MM.1S (cell line): ENCODE measurements around the gene CT45A9.
"Not testable (repeated sequence)": the region's sequence is repeated elsewhere in the genome, so short reads cannot be mapped to it uniquely, and the experiment has no call there.

Experiments used
- DNase-seq: peaks from one replicate; pipeline ENCODE4 v3.0.0-alpha.2; 2015
- H2AFZ ChIP-seq: fragments of 300-600 bp; sonication (generic); 2 replicates; pipeline ENCODE4 v1.6.0; 2016; ENCODE audit warnings: antibody characterized with exemption, low read length
- H3F3A ChIP-seq: fragments of 300-600 bp; sonication (generic); 2 replicates; pipeline ENCODE4 v1.6.1; 2016; ENCODE audit warnings: mild to moderate bottlenecking, antibody characterized with exemption, low read length, moderate library complexity, mixed read lengths; ENCODE audit not compliant: insufficient read depth
- H3K27ac ChIP-seq: fragments of 300-600 bp; sonication (generic); 2 replicates; pipeline ENCODE4 v1.5.1; 2016; ENCODE audit warnings: mild to moderate bottlenecking, low read length
- H3K27me3 ChIP-seq: fragments of 300-600 bp; sonication (generic); replicated peaks from 2 replicates; pipeline ENCODE4 v1.6.0; 2016; ENCODE audit warnings: low read length; ENCODE audit not compliant: insufficient read depth
- H3K36me3 ChIP-seq: fragments of 300-600 bp; sonication (generic); replicated peaks from 2 replicates; pipeline ENCODE4 v1.6.1; 2016; ENCODE audit warnings: mild to moderate bottlenecking, low read length, mixed read lengths; ENCODE audit not compliant: insufficient read depth
- H3K4me1 ChIP-seq: fragments of 300-600 bp; sonication (generic); 2 replicates; pipeline ENCODE4 v1.6.1; 2016; ENCODE audit warnings: low read length, mixed read lengths
- H3K4me2 ChIP-seq: fragments of 300-600 bp; sonication (generic); 2 replicates; pipeline ENCODE4 v1.6.0; 2016; ENCODE audit warnings: low read depth, low read length
- H3K4me3 ChIP-seq: fragments of 300-600 bp; sonication (generic); 2 replicates; pipeline ENCODE4 v1.5.1; 2016; ENCODE audit warnings: low read length, mixed read lengths
- H3K79me2 ChIP-seq: fragments of 300-600 bp; sonication (generic); 2 replicates; pipeline ENCODE4 v1.6.1; 2016; ENCODE audit warnings: mixed run types, low read length, mixed read lengths
- H3K9ac ChIP-seq: fragments of 300-600 bp; sonication (generic); 2 replicates; pipeline ENCODE4 v1.6.1; 2016; ENCODE audit warnings: low read length, mixed read lengths
- H3K9me2 ChIP-seq: fragments of 300-600 bp; sonication (generic); replicated peaks from 2 replicates; pipeline ENCODE4 v1.6.1; 2016; ENCODE audit warnings: mild to moderate bottlenecking, low read length, mixed read lengths; ENCODE audit not compliant: insufficient read depth
- H3K9me3 ChIP-seq: fragments of 300-600 bp; sonication (generic); replicated peaks from 2 replicates; pipeline ENCODE4 v1.6.1; 2016; ENCODE audit warnings: mild to moderate bottlenecking, low read length, mixed read lengths; ENCODE audit not compliant: insufficient read depth
- H4K20me1 ChIP-seq: fragments of 300-600 bp; sonication (generic); 2 replicates; pipeline ENCODE4 v1.6.1; 2016; ENCODE audit warnings: mild to moderate bottlenecking, low read length, moderate library complexity, mixed read lengths; ENCODE audit not compliant: insufficient read depth
- EZH2 ChIP-seq: fragments of 300-600 bp; sonication (generic); optimal IDR thresholded peaks from 2 replicates; pipeline ENCODE3; 2017; ENCODE audit warnings: low read depth, mild to moderate bottlenecking, antibody characterized with exemption, low read length, mixed read lengths
- EZH2phosphoT487 ChIP-seq: fragments of 300-600 bp; sonication (generic); IDR thresholded peaks from 2 replicates; pipeline ENCODE4 v1.6.1; 2018; ENCODE audit warnings: antibody characterized with exemption, low read length
- TF ChIP-seq, protein P1 (sequence below): fragments of 300-600 bp; sonication (generic); IDR thresholded peaks from 2 replicates; pipeline ENCODE4 v1.5.1; 2016; ENCODE audit warnings: antibody characterized with exemption, low read length, mixed read lengths

Gene CT45A9, protein sequence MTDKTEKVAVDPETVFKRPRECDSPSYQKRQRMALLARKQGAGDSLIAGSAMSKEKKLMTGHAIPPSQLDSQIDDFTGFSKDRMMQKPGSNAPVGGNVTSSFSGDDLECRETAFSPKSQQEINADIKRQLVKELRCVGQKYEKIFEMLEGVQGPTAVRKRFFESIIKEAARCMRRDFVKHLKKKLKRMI

DNA sequence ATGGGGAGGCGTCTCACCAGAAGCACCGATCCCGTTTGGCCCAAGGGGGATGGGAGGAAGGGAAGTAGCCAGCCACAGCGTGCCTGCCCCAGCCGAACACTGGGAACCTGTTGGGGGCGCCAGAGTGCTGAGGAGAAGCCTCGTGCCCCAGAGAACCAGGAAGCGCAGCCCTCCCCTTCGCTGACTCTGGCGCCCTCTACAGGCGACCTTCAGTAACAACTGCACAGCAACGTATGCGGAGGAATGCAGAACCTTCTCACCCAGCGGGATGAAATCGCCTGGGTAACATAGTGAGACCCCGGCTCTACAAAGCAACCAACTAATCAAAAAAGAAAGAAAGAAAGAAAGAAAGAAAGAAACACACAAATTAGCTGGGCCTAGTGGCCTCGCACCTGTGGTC, at the start of gene CT45A9:
Gene CT45A9, minus strand, starts transcription at position 101 of the 400 bp plus-strand sequence. CDS start 3,751 bp downstream, outside the sequence.
- H3K4me3 ChIP-seq, H3K27me3 ChIP-seq, H3K9me2 ChIP-seq, H3K9ac ChIP-seq, H3K36me3 ChIP-seq, H3F3A ChIP-seq, H3K4me1 ChIP-seq, H3K9me3 ChIP-seq, H4K20me1 ChIP-seq, DNase-seq, H3K27ac ChIP-seq, H2AFZ ChIP-seq, H3K79me2 ChIP-seq, H3K4me2 ChIP-seq: not testable (repeated sequence)

DNA sequence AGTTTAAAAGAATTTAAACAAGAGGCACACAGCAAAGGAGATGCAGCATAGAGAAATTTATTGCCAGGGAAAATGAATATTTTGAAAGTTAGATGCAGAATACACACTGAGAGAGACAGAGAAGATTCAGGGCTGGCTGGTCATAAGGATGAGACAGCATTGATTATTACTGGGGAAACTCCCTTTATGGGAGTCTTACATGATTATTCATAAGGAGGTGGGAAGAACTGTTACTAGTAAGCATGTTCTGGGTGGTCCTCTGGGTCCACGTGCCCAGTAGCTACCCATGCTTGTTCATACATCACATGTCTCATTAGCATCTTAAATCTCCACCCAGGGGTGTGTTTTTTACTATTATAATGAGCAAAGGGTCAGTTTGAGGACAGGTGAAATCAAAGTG, 48.9 kb upstream of the CT45A9 start:
- DNase-seq, H4K20me1 ChIP-seq, H3K27ac ChIP-seq, H3F3A ChIP-seq, H3K4me1 ChIP-seq, H3K9me3 ChIP-seq, H3K27me3 ChIP-seq, H3K9me2 ChIP-seq, H3K4me2 ChIP-seq, H3K4me3 ChIP-seq, H3K9ac ChIP-seq, H3K36me3 ChIP-seq, H3K79me2 ChIP-seq, H2AFZ ChIP-seq: not testable (repeated sequence)

DNA sequence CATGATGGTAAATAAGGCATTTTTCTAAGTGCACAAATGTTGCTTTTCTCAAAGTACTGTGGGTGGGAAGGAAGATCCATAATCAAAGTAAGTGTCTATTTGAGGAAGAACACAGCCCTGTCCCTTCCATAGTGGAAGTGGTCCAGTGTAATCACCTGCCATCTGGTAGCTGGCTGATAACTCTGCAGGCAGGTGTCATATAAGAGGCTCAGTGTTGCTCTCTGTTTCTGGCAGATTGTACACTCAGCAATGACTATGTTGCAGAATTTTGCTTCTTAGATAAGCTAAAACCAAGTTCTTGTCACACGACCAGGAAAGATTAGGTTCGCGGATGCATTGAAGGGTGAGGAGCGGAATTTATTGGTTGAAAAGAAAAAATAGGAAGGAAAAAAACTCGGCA, 42.8 kb upstream of the CT45A9 start:
- no peaks in the 10 kb centered on the region for H3F3A ChIP-seq
- no peak for DNase-seq
- H3K9me2 ChIP-seq: no peaks in the 10 kb centered on the region
- no peak overlapping the region for H3K27ac ChIP-seq
- H3K9me3 ChIP-seq: no peaks in the 10 kb centered on the region
- H3K4me3 ChIP-seq: no peak overlapping the region
- no peaks in the 10 kb centered on the region for H3K36me3 ChIP-seq
- no peaks in the 10 kb centered on the region for H3K27me3 ChIP-seq
- no peak overlapping the region for H3K9ac ChIP-seq
- no peaks in the 10 kb centered on the region for H4K20me1 ChIP-seq
- H3K4me2 ChIP-seq: no peak overlapping the region
- TF ChIP-seq, protein P1, sequence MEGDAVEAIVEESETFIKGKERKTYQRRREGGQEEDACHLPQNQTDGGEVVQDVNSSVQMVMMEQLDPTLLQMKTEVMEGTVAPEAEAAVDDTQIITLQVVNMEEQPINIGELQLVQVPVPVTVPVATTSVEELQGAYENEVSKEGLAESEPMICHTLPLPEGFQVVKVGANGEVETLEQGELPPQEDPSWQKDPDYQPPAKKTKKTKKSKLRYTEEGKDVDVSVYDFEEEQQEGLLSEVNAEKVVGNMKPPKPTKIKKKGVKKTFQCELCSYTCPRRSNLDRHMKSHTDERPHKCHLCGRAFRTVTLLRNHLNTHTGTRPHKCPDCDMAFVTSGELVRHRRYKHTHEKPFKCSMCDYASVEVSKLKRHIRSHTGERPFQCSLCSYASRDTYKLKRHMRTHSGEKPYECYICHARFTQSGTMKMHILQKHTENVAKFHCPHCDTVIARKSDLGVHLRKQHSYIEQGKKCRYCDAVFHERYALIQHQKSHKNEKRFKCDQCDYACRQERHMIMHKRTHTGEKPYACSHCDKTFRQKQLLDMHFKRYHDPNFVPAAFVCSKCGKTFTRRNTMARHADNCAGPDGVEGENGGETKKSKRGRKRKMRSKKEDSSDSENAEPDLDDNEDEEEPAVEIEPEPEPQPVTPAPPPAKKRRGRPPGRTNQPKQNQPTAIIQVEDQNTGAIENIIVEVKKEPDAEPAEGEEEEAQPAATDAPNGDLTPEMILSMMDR: no peak
- TF ChIP-seq EZH2 (no peak), EZH2phosphoT487 (no peak)
- H3K4me1 ChIP-seq: no peaks in the 10 kb centered on the region
- H3K79me2 ChIP-seq: no peaks in the 10 kb centered on the region
- H2AFZ ChIP-seq: no peak overlapping the region

DNA sequence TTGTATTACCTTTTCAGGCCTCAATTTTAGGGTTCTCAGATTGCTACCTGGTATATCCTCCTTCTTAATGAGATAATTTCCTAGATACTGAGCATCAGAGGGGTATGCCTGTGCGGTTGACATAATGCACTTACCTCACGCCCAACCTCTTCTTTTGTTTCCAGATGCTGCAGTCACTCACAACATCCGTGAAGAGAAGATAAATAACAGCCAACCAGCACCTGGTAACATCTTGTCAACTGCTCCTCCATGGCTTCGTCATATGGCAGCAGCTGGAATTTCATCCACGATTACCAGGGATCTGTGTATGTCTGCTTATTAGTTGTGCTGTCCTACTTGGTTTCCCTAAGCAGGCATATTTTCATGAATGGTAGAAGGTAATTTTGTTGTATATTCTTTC, 38.6 kb upstream of the CT45A9 start:
- H3K27me3 ChIP-seq: no peaks in the 10 kb centered on the region
- no peak overlapping the region for H3K9ac ChIP-seq

More for the DNA sequence above, 38.6 kb upstream of the CT45A9 start:
- H3K9me2 ChIP-seq: no peaks in the 10 kb centered on the region
- no peaks in the 10 kb centered on the region for H3K79me2 ChIP-seq
- no peaks in the 10 kb centered on the region for H3F3A ChIP-seq
- no peak overlapping the region for H3K4me3 ChIP-seq
- no peak overlapping the region for H3K27ac ChIP-seq
- H2AFZ ChIP-seq: no peak overlapping the region
- H3K4me1 ChIP-seq: no peaks in the 10 kb centered on the region
- H3K9me3 ChIP-seq: no peaks in the 10 kb centered on the region
- H3K4me2 ChIP-seq: no peak overlapping the region
- no peaks in the 10 kb centered on the region for H3K36me3 ChIP-seq
- no peaks in the 10 kb centered on the region for H4K20me1 ChIP-seq
- no peak for DNase-seq
- TF ChIP-seq EZH2 (no peak), EZH2phosphoT487 (no peak)
- TF ChIP-seq, protein P1: no peak
